Measurements from ENCODE around the gene CTIF. TPM values are rescaled to one million over a fixed set of nuclear protein-coding genes. Genes with fewer than 3 reads are reported as not detected.
"Not testable (repeated sequence)": the region's sequence is repeated elsewhere in the genome, so short reads cannot be mapped to it uniquely, and the experiment has no call there.

CTIF gene
- polyA plus RNA-seq, 4 donors: 16.6 to 26.9 (median 22.9) TPM

DNA sequence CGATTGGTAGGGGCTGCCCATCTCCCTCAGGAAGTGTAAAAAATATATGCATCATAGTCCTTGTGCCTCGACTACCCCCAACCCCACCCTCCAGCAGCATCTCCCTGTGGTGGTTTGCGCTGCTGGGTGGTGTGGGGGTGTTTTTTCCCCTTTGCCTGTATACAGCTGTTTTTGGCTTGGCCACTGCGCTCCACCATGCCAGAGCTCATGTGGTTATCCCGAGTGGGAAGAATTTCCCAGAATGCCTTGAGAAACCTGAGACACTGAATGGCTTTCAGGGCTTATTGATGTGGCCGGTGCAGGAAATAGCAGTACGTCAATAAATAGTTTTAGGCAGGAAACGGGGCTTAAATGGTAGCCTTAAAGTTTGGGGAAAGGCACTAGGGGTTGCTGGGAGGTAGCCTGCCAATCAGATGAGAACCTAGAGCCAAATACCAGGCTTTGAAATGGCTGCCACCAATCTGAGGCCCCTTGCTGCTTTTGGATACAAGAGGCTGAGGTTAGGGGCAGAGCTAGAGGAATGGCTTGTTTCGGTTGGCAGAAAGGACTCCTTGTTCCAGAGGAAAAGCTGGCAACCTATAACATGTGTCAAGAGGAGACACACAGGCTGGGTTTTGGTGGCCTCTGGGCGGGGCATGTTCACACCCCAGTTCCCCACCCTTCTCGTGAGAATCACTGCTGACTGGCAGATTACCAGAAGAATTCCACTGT, 267.9 kb downstream of the CTIF start:
- DNase-seq (ENCODE audit: low read depth in 4 of 4, low spot score in 2 of 4): no peak

DNA sequence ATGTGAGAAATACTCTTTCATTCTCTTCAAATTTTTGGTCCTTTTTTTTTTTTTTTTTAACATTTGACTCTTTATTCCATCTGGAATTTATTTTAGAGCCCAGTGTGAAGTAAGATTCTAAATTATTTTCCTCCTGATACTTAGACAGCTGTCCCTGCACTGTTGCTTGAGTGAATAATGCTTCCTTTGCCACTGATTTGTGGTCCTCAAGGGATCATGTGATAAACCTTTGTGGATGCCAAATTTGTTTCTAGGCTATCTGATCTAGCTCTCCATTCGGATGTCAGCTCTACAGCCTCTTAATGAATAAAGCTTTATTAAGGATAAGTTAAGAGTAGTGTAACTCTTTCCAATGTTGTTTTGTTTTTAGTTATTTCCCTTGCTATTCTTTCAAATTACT, 269.6 kb downstream of the CTIF start:
- no peak for DNase-seq (ENCODE audit: low read depth in 4 of 4, low spot score in 2 of 4)

DNA sequence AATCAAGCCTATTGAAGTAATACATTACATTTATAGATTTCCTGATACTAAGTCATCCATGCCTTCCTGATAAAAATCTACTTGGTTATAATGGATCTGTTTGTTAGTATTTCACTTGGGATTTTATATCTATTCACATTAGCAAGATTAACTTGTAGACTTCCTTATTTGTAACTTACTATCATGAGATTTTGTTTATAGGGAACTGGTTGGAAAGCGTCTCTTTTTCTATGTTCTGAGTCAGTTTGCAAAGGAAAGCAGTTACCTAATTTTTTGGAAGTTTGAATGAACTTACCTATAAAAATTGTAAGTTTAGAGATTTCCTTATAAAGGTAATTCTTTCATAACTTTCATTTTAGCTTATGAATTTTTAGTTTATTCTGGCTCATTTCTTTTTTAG, 270.5 kb downstream of the CTIF start:
- no peak for DNase-seq (ENCODE audit: low read depth in 4 of 4, low spot score in 2 of 4)

DNA sequence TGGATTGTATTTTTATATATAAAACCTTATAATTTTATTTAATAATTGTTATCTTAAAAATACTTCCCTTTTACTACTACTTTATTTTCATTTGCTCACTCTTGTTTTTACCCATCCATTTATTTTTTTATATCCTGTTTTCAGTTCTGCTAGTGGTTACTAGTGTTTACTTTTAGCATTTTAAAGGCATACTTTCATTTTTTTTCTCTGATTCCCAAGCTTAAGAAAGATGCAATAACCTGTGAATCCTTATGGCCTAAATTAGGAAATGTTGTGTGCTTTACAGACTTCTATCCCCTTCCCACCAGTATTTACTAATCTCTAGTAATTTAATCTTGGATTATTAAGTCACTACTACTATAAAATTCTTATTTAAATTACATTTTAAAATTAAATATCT, 272.0 kb downstream of the CTIF start:
- DNase-seq (ENCODE audit: low read depth in 4 of 4, low spot score in 2 of 4): no peak

DNA sequence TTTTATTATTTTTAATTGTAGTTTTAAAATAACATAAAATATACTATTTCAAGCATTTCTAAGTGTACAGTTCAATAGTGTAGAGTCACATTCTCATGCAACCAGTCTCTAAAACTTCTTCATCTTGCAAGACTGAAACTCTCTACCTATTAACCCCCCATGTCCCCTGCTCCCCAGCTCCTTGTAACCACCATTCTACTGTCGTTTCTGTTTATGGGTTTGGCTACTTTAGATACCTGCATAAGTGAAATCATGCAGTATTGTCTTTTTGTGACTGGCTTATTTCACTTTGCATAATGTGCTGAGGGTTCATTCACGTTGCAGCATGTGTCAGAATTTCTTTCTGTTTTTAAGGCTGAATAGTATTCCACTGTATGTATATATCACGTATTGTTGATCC, 272.6 kb downstream of the CTIF start:
- no peak for DNase-seq (ENCODE audit: low read depth in 4 of 4, low spot score in 2 of 4)

DNA sequence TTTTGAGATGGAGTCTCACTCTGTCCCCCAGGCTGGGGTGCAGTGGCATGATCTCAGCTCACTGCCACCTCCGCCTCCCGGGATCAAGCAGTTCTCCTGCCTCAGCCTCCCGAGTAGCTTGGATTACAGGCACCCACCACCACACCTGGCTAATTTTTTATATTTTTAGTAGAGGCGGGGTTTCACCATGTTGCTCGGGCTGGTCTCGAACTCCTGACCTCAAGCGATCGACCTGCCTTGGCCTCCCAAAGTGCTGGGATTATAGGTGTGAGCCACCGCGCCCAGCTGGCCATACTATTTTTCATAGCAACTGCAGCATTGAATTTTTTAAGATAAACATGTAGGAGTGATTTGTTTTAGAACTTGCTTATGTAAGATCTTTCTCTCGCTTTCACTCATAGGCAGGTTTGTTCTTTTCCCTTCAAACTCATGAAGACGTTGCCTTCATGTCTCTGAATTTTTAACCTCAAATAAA, 273.2 kb downstream of the CTIF start:
- DNase-seq (ENCODE audit: low read depth in 4 of 4, low spot score in 2 of 4): not testable (repeated sequence)

DNA sequence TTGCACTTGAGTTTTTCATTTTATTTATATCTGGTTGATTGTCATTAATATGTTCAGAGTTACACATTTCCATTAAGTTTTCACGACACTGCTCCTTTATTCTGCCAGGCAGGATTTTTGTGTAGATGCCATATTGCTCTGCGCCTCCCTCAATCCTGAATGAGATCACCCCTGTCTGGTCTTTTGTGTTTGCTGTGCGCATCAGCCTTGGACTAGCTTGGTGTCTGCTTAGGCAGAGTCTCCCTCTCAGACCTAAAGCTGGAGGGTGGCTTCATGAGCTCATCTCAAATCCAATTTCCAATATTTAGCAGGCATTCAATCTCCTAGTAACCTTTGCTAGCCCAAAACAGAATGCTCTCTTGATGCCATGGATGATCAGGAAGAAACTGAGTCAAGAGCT, 274.5 kb downstream of the CTIF start:
- no peak for DNase-seq (ENCODE audit: low read depth in 4 of 4, low spot score in 2 of 4)

DNA sequence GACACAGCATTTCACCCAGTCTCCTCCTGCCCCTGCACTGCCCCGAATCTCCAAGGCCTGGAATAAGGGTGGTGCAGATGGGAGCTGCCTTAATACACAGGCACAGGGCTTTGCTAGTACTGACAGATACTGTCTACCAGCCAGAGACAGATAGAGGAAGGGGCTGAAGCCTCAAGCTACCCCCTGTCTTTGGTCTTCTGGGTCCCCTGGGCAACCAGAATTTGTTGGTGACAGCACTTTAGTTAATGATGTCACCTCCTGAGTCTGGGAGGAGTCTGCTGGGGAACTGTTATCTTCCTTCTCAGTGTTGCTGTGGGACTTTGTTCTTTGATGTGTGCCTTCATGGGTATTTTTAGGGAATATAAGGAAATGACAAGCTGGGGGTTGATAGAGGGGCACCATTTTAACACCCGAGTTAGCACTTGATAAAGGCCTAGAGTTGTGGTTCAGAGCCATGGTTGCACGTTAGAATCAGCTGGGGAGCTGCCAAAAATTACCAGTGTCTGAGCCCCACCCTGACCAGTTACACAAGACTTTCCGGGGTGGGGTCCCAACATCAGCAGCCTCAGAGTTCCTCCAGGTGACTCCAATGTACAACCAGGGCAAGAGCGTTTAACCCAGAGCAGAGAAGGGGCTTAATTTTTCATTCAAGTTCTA, 275.1 kb downstream of the CTIF start:
- no peak for DNase-seq (ENCODE audit: low read depth in 4 of 4, low spot score in 2 of 4)

DNA sequence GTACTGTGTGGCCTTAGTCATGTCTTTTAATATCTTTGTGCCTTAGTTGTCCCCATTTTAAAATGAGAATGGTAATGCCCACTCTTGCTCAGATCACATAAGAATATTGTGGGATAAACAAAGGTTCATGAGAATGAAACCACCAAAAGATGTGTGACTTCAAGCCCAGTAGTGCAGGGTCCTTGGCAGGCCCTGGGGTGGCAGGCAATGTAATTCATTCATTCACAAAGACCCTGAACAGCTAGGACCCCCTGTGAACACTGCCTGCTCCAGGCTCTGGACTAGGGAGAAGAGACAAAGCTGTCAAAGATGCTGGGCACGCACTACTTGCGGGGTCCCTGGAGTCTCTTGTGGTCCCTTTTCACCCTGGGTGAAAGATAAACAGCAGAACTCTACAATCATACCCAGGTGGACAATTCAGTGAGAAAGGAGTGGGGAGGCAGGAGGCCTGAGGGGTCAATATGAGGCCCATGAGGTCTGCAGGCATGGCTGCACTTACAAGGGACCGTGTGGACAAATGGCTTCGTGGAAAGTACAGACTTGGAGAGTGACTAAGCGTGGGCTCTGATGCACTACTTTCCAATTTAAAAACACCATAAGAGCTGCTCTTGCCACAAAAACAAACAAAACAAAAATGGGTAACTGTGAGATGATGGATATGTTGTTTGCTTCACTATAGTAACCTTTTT, 275.8 kb downstream of the CTIF start:
- no peak for DNase-seq (ENCODE audit: low read depth in 4 of 4, low spot score in 2 of 4)

DNA sequence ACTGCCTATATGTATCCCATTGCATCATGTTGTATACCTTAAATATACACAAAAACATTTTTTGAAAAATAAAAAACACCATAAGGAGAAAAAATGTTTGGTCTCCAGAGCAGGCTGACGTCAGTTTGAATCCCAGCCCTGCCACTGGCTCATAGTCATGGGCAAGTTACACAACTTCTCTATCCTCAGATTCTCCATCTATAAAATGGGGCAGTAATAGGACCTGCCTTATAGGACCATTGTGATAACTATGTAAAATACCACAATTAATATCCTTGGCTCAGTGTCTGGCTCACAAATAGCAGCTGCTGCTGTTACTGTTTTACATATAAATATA, 276.3 kb downstream of the CTIF start:
- DNase-seq (ENCODE audit: low read depth in 4 of 4, low spot score in 2 of 4): no peak

DNA sequence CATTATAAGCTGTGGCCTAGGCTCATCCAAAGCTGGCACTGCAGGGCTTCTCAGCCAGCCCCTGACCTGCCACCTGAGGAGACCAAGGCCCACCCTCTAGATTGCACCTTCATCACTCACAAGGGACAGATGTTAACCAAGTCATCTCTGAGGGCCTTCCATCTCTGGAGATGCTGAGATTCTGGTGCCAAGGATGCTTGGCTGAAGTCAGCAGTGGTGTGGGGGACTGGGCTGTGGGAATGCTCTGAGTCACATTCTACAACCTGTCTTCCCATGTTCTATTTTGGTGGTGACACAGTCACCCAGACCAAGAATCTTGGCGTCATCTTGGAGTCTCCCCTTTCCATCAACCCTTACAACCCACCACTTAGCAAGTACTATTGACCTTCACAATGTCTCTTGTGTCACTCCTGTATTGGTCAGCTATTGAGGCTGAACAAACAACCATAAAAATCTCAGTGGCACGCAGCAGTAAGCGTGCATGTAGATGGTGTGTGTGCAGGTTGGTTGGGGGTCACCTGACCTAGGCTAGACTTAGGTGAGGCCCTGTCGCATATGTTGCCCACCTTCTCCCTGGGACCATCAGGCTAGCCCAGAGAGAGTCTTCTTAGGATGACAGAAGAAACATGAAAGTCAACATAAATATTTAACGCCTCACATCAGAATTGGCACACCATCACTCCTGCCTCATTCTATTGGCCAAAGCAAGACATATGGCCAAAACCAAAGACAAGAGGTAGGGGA, 276.9 kb downstream of the CTIF start:
- no peak for DNase-seq (ENCODE audit: low read depth in 4 of 4, low spot score in 2 of 4)

DNA sequence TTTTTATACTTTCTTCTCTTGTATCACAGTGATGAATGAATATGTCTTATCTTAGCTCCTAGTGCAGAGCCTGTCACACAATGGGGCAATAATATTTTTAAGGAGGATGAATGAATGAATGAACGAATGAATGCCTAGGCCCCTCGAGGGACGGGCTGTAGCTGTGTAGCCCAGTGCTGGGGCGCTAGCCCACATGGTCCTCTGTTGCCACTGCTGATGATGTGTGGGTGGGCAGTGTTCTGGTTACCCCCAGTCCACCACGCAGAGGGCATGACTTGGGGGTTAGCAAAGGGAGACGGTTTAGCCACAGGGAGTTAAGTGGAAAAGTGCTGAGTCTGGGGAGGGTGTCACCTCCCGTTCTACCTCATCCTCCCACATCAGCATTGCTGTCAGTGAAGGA, 277.7 kb downstream of the CTIF start:
- no peak for DNase-seq (ENCODE audit: low read depth in 4 of 4, low spot score in 2 of 4)

DNA sequence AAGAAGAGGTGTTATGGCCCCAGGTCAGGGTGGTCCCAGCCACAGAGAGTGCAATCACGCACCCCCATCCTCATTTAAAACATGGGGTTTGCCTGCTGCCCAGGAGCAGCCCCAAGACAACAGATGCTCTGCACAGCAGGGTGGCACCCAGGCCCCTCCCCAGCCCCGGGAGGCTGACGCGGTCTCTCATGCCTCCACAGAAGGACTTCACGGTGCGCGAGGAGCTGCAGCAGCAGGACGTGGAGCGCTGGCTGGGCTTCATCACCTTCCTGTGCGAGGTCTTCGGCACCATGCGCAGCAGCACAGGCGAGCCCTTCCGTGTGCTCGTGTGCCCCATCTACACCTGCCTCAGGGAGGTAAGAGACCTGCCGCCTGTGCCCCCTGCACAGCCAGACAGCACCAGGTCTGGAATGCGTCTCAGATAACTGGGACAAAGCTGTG, 278.2 kb downstream of the CTIF start:
- DNase-seq (ENCODE audit: low read depth in 4 of 4, low spot score in 2 of 4): no peak

DNA sequence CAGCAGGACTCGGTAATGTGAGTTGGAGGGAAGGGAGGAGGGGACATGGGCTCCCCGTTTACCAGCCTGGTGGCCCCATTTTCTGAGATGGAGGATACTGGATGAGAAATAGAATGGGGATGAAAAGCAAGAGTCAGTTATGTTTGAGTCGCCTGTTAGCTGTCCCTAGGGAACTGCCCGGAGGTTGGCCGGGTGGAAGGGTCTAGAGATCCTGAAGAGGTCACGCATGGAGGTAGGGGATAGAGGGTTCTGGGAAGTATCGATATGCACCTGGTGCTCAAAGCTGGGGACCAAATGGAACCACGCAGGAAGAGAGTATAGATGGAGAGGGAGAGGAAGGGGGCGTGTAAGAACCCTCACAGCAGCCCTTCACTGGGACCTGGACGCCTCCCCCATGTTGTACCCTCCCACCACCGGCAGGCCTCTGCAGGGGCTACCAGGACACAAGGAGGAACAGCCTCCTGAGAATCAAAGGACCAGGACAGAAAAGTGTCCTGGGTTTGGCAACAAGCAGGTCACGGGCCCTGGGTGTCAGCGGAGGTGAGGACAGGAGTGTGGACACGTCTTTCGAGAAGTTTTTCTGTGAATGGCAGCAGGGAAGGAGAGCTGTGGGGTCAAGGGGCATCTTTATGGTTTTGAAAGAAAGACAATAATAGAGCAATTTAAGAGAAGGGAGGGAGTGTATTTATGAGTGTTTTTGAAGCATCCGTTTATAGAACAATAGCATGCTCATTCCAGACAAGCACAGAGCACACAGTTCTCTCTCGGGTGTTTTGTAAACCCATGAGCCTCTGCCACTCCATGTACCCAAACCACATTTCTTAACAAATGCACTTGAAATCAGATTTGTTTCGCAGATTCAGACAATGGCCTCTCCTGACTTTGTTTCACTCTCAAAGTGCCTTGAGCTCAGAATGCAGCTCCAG, 279.8 kb downstream of the CTIF start:
- DNase-seq (ENCODE audit: low read depth in 4 of 4, low spot score in 2 of 4): no peak

DNA sequence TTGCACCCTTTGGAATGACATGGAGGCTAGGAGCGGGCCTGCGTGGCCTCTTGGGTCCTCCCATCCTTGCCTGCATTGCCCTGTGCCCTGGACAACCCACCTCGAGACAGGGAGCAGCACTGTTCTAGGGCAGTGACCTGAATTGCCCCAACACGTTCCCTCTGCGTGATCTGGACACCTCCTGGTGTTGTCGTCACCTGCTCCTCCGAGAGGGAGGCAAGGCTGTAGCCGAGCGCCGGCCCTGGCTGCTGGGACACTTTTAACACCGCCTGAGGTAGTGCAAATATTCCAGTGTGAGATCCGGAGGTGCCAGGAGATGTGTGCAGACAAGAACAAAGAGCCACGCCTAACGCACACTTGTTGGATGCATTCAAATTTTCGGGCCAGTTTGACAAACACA, 280.4 kb downstream of the CTIF start:
- no peak for DNase-seq (ENCODE audit: low read depth in 4 of 4, low spot score in 2 of 4)

DNA sequence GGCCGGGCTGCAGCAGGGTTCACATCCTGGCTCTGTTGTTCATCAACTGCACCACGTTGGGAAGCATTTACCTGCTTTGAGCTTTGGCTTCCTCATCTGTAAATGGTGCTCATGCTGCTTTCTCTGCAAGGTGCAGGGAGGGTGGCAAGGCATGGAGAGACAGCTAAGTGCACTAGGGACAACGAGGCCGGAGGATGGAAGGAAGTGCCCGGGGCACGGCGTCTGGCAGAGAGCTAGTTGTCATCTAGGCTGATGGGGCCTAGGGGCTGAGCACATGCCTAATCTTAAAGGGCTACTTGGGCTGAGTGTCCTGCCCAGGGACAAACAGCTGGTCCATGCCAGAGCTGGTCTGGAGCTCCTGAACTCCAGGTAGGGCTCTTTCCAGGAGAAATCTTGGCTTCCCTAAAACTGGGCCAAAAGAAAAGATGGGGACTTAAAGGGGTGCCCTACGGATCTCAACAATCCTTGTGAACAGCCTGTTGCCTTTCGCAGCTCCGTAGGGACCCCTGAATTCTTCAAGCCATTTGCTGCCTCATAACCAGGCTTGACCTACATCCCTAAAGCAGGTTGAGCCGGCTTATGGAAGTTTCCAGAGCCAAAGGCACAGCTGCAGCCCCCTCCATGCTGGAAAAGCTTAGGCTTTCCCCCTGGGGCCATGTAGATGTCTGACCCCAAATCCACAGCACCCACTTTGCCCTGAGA, 281.1 kb downstream of the CTIF start:
- DNase-seq (ENCODE audit: low read depth in 4 of 4, low spot score in 2 of 4): no peak

DNA sequence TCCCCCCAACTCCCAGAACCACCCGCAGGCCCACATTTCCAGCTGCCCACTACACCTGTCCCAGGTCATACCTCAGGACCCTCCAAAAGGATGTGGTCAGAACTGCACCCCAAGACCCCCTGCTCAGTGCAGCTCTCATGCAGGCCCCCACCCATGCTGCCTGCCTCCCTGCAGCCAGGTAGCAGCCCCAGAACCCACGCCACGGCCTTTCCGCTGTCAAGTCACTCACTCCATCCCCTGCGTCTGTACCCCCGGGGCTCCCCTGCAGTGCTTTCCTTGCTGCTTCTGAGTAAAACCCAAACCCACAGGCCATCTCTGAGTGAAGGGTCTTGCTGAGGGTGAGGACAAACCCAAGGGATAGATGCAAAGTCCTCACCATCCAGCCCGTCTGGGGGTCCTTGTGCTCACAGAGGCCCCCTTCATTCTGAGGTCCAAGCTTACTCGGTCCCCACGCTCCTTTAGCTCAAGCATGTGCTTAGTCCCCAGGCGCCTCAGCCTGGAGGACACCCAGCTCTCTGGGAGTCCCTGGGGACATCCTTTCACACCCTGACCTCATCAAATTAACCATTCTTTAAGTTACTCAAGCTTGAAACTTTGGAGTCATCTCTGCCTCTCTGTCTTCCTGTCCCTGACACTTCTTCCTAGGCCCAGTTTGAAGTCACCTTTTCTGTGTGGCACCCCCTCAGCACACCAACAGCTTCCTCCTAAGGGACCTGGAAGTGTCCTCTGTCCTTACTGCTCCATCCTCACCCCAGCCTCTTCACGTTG, 281.8 kb downstream of the CTIF start:
- DNase-seq (ENCODE audit: low read depth in 4 of 4, low spot score in 2 of 4): no peak

DNA sequence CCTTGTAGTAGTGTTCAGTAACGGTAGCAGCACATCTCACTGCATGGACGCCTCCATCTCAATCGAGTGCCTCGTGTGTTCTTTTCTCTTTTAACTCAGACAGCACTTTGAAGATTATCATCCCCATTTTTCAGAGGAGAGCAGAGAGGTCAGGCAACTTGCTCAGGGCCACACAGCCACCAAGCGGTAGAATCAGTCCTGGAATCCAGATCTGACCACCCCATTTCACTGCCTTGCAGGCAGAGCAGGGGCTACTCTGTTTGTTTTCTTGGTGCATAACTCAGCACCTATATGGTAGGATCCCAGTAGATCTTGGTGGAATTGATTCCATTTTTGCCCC, 282.4 kb downstream of the CTIF start:
- DNase-seq (ENCODE audit: low read depth in 4 of 4, low spot score in 2 of 4): no peak

DNA sequence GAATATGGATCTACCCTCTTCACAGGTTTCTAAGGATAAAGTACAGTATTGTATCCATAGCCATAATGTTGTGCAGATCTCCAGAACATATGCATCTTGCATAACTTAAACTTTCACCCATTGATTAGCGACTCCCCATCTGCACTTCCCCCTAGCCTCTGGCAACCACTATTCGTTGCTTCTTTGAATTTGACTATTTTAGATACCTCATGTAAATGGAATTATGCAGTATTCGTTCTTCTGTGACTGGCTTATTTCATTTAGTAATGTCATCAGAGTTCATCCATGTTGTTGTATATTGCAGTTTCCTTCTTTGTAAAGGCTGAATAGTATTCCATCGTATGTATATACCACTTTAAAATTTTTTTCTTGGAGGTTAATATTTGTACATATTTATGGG, 283.0 kb downstream of the CTIF start:
- no peak for DNase-seq (ENCODE audit: low read depth in 4 of 4, low spot score in 2 of 4)

Data from left renal cortex interstitium (tissue), 4 donors.